DND-41 (cell line): ENCODE results near the gene YPEL1.
"Not testable (repeated sequence)": the region's sequence is repeated elsewhere in the genome, so short reads cannot be mapped to it uniquely, and the experiment has no call there.

Source experiments
- ATAC-seq: fragments of 200-7000 bp; cut with Tn5 transposase; 3 replicates; pipeline ENCODE4 v1.9.1; 2021; ENCODE audit warnings: low read depth; ENCODE audit not compliant: insufficient read depth
- DNase-seq: peaks from one replicate; pipeline ENCODE4 v3.0.0-alpha.2; 2020
- H2AFZ ChIP-seq: 2 replicates; pipeline ENCODE4 v1.6.0; 2012; ENCODE audit warnings: low read depth, low read length
- H3K27ac ChIP-seq: 2 replicates; pipeline ENCODE4 v1.5.1; 2012; ENCODE audit warnings: low read length, inconsistent platforms
- H3K27me3 ChIP-seq: fragments of 200-600 bp; sonication (generic); 2 replicates; pipeline ENCODE4 v1.6.0; 2012; ENCODE audit warnings: low read length, mild to moderate bottlenecking, inconsistent platforms; ENCODE audit not compliant: insufficient read depth, poor library complexity
- H3K36me3 ChIP-seq: 2 replicates; pipeline ENCODE4 v1.5.1; 2012; ENCODE audit warnings: low read length, inconsistent platforms; ENCODE audit not compliant: insufficient read depth
- H3K4me1 ChIP-seq: 2 replicates; pipeline ENCODE4 v1.5.1; 2012; ENCODE audit warnings: mild to moderate bottlenecking, low read length; ENCODE audit not compliant: insufficient read depth
- H3K4me2 ChIP-seq: 2 replicates; pipeline ENCODE4 v1.6.0; 2012; ENCODE audit warnings: mild to moderate bottlenecking, moderate library complexity, low read length, inconsistent platforms; ENCODE audit not compliant: insufficient read depth
- H3K4me3 ChIP-seq, 2 experiments: fragments of 200-600 bp in 1 of 2; shearing (Covaris generic) in 1 of 2; 2 replicates each; pipeline ENCODE4 v1.5.1; 2012 to 2016; ENCODE audit warnings: inconsistent platforms in 2 of 2, low read length in 2 of 2, mild to moderate bottlenecking in 2 of 2, low read depth in 1 of 2, moderate library complexity in 1 of 2
- H3K79me2 ChIP-seq: 2 replicates; pipeline ENCODE4 v1.6.0; 2012; ENCODE audit warnings: low read length, inconsistent platforms; ENCODE audit not compliant: insufficient read depth
- H3K9ac ChIP-seq: 2 replicates; pipeline ENCODE4 v1.6.0; 2012; ENCODE audit warnings: low read depth, mild to moderate bottlenecking, inconsistent platforms, low read length, moderate library complexity
- H3K9me3 ChIP-seq: 2 replicates; pipeline ENCODE4 v1.5.1; 2012; ENCODE audit warnings: low read length, moderate library complexity, mild to moderate bottlenecking, inconsistent platforms; ENCODE audit not compliant: insufficient read depth, severe bottlenecking
- H4K20me1 ChIP-seq: 2 replicates; pipeline ENCODE4 v1.6.0; 2012; ENCODE audit warnings: low read length; ENCODE audit not compliant: insufficient read depth
- EZH2 ChIP-seq: IDR thresholded peaks from 3 replicates; pipeline ENCODE4 v1.6.1; 2012; ENCODE audit warnings: borderline replicate concordance, low read depth, mild to moderate bottlenecking, moderate library complexity, low read length, inconsistent platforms; ENCODE audit not compliant: severe bottlenecking
- TF ChIP-seq, protein P1 (sequence below): IDR thresholded peaks from 2 replicates; pipeline ENCODE4 v1.5.1; 2012; ENCODE audit warnings: borderline replicate concordance, low read length, moderate library complexity, mild to moderate bottlenecking; ENCODE audit not compliant: poor library complexity, severe bottlenecking; ENCODE audit errors: extremely low read depth

YPEL1 gene

DNA sequence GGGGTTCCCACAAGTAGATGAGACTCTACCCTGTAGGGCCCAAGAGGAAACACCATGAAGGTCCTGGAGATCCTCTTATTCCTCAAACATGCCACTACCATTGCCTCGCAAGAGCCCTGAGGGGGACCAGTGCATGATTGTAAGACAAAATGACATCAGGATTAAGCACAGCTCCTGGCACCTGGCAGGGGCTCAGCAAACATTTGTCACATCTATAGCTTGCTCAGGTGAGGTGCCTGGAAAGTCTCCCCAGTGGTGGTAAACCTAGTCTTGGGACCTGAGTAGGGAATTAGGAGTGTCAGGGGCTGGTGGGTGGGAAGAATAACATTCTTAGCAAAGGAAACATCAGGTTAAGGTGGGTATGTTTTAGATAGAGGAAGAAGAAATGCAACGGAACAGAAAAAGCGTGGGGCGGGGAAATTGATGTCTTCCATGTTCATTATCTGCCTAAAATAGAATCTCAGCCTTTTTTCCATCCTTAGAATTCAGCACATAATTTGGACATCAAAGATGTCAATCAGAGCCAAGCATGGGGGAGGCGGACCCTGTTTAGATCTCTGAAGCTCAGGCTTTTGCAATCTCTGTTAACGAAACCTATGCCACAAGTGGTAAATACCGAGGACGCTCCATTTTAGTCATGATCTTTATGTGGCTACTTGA, 924 bp downstream of the YPEL1 start:
- H3K4me3 ChIP-seq, result peak overlapping the region; percentile 81 to 98
- H3K36me3 ChIP-seq, result peaks cover 11% of the 10 kb centered on the region
- DNase-seq, result peak; percentile 27
- peaks cover 50% of the 10 kb centered on the region for H3K4me1 ChIP-seq
- peak overlapping the region; percentile 96 for H3K27ac ChIP-seq
- H3K79me2 ChIP-seq, result peaks cover 55% of the 10 kb centered on the region
- peak overlapping the region; percentile 98 for H3K4me2 ChIP-seq
- H3K9ac ChIP-seq, result peak overlapping the region; percentile 94
- TF ChIP-seq, protein P1, sequence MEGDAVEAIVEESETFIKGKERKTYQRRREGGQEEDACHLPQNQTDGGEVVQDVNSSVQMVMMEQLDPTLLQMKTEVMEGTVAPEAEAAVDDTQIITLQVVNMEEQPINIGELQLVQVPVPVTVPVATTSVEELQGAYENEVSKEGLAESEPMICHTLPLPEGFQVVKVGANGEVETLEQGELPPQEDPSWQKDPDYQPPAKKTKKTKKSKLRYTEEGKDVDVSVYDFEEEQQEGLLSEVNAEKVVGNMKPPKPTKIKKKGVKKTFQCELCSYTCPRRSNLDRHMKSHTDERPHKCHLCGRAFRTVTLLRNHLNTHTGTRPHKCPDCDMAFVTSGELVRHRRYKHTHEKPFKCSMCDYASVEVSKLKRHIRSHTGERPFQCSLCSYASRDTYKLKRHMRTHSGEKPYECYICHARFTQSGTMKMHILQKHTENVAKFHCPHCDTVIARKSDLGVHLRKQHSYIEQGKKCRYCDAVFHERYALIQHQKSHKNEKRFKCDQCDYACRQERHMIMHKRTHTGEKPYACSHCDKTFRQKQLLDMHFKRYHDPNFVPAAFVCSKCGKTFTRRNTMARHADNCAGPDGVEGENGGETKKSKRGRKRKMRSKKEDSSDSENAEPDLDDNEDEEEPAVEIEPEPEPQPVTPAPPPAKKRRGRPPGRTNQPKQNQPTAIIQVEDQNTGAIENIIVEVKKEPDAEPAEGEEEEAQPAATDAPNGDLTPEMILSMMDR, result no peak
- no peak for TF ChIP-seq EZH2
- H4K20me1 ChIP-seq, result peaks cover 9% of the 10 kb centered on the region; the same call in 1 of the 2 replicates
- peak overlapping the region; percentile 97 for H2AFZ ChIP-seq
- ATAC-seq, result no peak
- no peaks in the 10 kb centered on the region for H3K27me3 ChIP-seq
- H3K9me3 ChIP-seq, result no peaks in the 10 kb centered on the region

DNA sequence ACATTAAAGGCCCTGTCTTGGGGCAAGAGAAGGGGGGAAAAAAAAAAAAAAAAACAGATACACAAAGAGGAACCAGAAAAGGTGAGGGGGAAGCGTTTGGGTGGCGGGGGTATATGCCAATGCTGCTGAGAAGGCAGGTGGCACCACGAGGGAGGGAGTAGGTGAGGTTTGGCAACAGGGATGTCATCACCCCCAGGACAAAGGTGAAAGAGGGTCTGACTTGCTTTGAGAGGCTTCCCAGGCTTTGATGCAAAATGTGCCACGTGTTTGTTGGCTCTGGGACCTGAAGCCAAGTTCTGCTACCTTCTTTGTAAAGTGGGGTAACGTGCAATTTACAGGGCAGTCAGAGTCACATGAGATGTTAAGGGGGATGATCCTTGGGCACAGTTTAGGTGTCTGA, 4.1 kb downstream of the YPEL1 start:
- H3K27ac ChIP-seq, result no peak overlapping the region
- peaks cover 25% of the 10 kb centered on the region for H3K36me3 ChIP-seq
- H2AFZ ChIP-seq, result no peak overlapping the region
- DNase-seq (no peak), ATAC-seq (no peak)
- H3K9ac ChIP-seq, result no peak overlapping the region
- TF ChIP-seq, protein P1, result no peak
- no peak for TF ChIP-seq EZH2
- H3K4me2 ChIP-seq, result no peak overlapping the region
- peaks cover 84% of the 10 kb centered on the region for H3K79me2 ChIP-seq
- H4K20me1 ChIP-seq, result peaks cover 29% of the 10 kb centered on the region
- H3K4me3 ChIP-seq, result no peak overlapping the region
- H3K9me3 ChIP-seq, result no peaks in the 10 kb centered on the region
- H3K27me3 ChIP-seq, result no peaks in the 10 kb centered on the region
- peaks cover 45% of the 10 kb centered on the region for H3K4me1 ChIP-seq

DNA sequence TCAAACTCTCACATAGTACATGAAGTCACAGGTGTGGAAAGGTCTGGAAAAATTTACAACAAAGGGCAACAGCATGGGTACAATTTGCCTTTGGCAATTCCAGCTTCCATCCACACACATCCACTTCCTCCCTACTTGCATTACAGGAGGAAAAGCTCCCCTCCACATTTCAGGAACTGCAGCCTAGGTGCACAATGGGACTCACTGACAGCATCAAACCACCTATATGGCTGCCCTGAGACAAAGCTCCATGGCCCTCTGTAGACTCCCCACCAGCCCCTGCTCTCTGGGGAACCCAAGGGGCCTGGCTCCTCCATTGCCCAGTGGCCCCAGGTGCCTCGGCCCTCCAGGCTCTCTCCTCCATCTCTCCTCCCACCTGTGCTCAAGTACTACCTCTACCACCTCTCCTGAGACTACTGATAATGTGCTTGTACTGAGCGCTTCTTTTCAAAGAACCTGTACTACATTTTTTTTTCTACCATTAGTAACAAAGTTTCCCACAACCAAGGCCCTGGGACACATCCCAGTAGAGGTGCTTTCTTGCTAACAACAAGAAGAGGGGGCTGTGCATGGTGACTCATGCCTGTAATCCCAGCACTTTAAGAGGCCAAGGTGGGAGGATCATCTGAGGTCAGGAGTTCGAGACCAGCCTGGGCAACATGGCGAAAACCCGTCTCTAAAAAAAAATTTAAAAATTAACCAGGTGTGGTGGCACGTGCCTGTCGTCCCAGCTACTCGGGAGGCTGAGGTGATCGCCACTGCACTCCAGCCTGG, 4.9 kb downstream of the YPEL1 start:
- no peaks in the 10 kb centered on the region for H3K9me3 ChIP-seq
- no peak overlapping the region for H3K9ac ChIP-seq
- no peaks in the 10 kb centered on the region for H3K27me3 ChIP-seq
- DNase-seq (no peak), ATAC-seq (no peak)
- TF ChIP-seq, protein P1, result no peak
- TF ChIP-seq EZH2, result no peak
- no peak overlapping the region for H3K27ac ChIP-seq
- peaks cover 35% of the 10 kb centered on the region for H4K20me1 ChIP-seq
- H2AFZ ChIP-seq, result no peak overlapping the region
- no peak overlapping the region for H3K4me3 ChIP-seq
- H3K4me1 ChIP-seq, result peaks cover 44% of the 10 kb centered on the region
- H3K79me2 ChIP-seq, result peaks cover 92% of the 10 kb centered on the region
- H3K4me2 ChIP-seq, result no peak overlapping the region
- H3K36me3 ChIP-seq, result peaks cover 25% of the 10 kb centered on the region

DNA sequence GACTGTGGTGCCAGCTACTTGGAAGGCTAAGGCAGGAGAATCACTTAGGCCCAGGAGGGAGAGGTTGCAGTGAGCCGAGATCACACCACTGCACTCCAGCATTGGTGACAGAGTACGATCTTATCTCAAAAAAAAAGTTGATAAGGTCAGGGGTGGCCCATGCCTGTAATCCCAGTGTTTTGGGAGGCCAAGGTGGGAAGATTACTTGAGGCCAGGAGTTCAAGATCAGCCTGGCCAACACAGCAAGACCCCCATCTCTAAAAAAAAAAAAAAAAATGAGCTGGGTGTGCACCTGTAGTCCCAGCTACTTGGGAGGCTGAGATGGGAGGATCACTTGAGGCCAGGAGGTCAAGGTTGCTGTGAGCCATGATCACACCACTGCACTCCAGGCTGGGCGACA, 6.4 kb downstream of the YPEL1 start:
- DNase-seq, H3K4me3 ChIP-seq, H3K9ac ChIP-seq, H3K27me3 ChIP-seq, H3K9me3 ChIP-seq, H2AFZ ChIP-seq, ATAC-seq, H3K4me2 ChIP-seq, H3K27ac ChIP-seq: not testable (repeated sequence)
- H4K20me1 ChIP-seq, result peaks cover 35% of the 10 kb centered on the region
- H3K36me3 ChIP-seq, result peaks cover 25% of the 10 kb centered on the region
- H3K79me2 ChIP-seq, result peaks cover 95% of the 10 kb centered on the region
- peaks cover 36% of the 10 kb centered on the region for H3K4me1 ChIP-seq
